NT2/D1 (cell line): ENCODE measurements around the gene ERG.

Experiments
- DNase-seq: peaks from one replicate; pipeline ENCODE4 v3.0.0-alpha.2; 2011; ENCODE audit warnings: low read depth, low spot score
- H3K27me3 ChIP-seq: 2 replicates; pipeline ENCODE4 v1.6.0; 2011; ENCODE audit warnings: mild to moderate bottlenecking; ENCODE audit not compliant: insufficient read length, insufficient read depth
- H3K36me3 ChIP-seq: 2 replicates; pipeline ENCODE4 v1.6.1; 2011; ENCODE audit warnings: mild to moderate bottlenecking, low read length, mixed read lengths; ENCODE audit not compliant: insufficient read depth, insufficient read length
- H3K4me1 ChIP-seq: 2 replicates; pipeline ENCODE4 v1.5.1; 2011; ENCODE audit not compliant: insufficient read depth, insufficient read length
- H3K4me3 ChIP-seq: 2 replicates; pipeline ENCODE4 v1.5.1; 2011; ENCODE audit warnings: low read depth; ENCODE audit not compliant: insufficient read length
- H3K9ac ChIP-seq: 2 replicates; pipeline ENCODE4 v1.6.0; 2011; ENCODE audit warnings: low read depth; ENCODE audit not compliant: insufficient read length
- H3K9me3 ChIP-seq: 2 replicates; pipeline ENCODE4 v1.5.1; 2011; ENCODE audit warnings: mild to moderate bottlenecking, low read length; ENCODE audit not compliant: insufficient read depth
- SUZ12 ChIP-seq: IDR thresholded peaks from 2 replicates; pipeline ENCODE4 v1.6.1; 2011; ENCODE audit not compliant: insufficient read length, insufficient read depth; ENCODE audit errors: extremely low read depth
- YY1 ChIP-seq: IDR thresholded peaks from 2 replicates; pipeline ENCODE4 v1.6.1; 2011; ENCODE audit not compliant: insufficient read length, insufficient read depth
- ZNF274 ChIP-seq: IDR thresholded peaks from 2 replicates; pipeline ENCODE4 v1.6.1; 2011; ENCODE audit warnings: mild to moderate bottlenecking, low read depth, low read length

ERG gene

DNA sequence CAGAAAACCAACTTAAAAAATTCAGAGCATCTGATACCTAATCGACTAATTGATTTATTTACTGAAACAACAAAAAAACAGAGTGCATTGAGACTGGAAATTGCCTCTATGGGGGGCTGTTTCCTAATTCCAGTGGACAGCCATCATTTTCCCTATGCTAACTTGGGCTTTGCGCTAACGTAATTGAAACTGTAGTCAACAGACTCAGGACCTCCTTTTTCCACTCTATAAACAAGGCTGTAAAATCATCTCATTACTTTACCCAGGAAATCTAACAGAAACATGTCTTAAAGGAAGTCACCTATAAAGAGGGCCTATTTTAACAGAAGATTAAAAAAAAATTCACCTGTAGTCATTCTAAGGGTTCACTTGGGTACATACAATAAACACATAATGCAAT, 2.1 kb downstream of the ERG start:
- H3K4me3 ChIP-seq: no peak overlapping the region
- H3K9ac ChIP-seq: no peak overlapping the region
- peaks cover 2% of the 10 kb centered on the region for H3K4me1 ChIP-seq
- H3K36me3 ChIP-seq: no peaks in the 10 kb centered on the region
- TF ChIP-seq SUZ12 (no peak), ZNF274 (no peak), YY1 (no peak)
- no peaks in the 10 kb centered on the region for H3K27me3 ChIP-seq
- H3K9me3 ChIP-seq: no peaks in the 10 kb centered on the region
- DNase-seq: no peak

GRCh38 chr21:38495696-38496095, 2.6 kb downstream of the ERG start:
- H3K9ac ChIP-seq: no peak overlapping the region
- no peak overlapping the region for H3K4me3 ChIP-seq
- no peak for DNase-seq
- H3K9me3 ChIP-seq: no peaks in the 10 kb centered on the region
- H3K36me3 ChIP-seq: no peaks in the 10 kb centered on the region
- no peak for TF ChIP-seq YY1
- TF ChIP-seq SUZ12: no peak
- peaks cover 2% of the 10 kb centered on the region for H3K4me1 ChIP-seq
- no peaks in the 10 kb centered on the region for H3K27me3 ChIP-seq

DNA sequence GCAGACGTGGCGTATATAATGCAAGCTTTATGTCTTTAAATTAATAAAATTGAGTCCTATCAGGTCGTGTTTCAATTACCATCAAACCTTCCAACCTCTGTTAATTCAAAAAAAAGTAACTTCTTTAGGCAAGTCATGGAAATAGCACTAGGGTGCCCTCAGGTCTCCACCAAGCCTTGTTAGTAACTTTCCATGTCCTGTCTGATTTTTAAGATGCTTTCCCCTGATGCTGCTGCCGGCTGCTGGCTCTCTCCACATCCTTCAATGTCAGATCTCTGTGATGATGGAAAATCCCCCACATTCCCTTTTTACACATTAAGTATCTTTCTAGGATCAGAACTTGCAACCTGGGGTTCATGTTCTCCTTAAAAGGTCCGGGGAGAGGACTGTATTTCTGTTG, 3.0 kb downstream of the ERG start:
- no peak for DNase-seq
- no peak overlapping the region for H3K4me3 ChIP-seq
- H3K27me3 ChIP-seq: no peaks in the 10 kb centered on the region
- no peak for TF ChIP-seq YY1
- no peak for TF ChIP-seq ZNF274
- TF ChIP-seq SUZ12: no peak
- no peaks in the 10 kb centered on the region for H3K9me3 ChIP-seq
- H3K36me3 ChIP-seq: no peaks in the 10 kb centered on the region
- H3K9ac ChIP-seq: no peak overlapping the region
- H3K4me1 ChIP-seq: peaks cover 2% of the 10 kb centered on the region

GRCh38 chr21:38494703-38495102, 3.6 kb downstream of the ERG start:
- Histone ChIP-seq H3K9ac (no peak overlapping the region), H3K4me1 (peaks cover 2% of the 10 kb centered on the region), H3K4me3 (no peak overlapping the region), H3K9me3 (no peaks in the 10 kb centered on the region), H3K27me3 (no peaks in the 10 kb centered on the region), H3K36me3 (no peaks in the 10 kb centered on the region)
- DNase-seq: no peak
- no peak for TF ChIP-seq SUZ12
- TF ChIP-seq YY1: no peak
- no peak for TF ChIP-seq ZNF274

GRCh38 chr21:38494251-38494642, 4.0 kb downstream of the ERG start:
- Histone ChIP-seq H3K4me3 (no peak overlapping the region), H3K36me3 (no peaks in the 10 kb centered on the region), H3K9me3 (no peaks in the 10 kb centered on the region), H3K4me1 (peaks cover 2% of the 10 kb centered on the region), H3K27me3 (no peaks in the 10 kb centered on the region), H3K9ac (no peak overlapping the region)
- DNase-seq: no peak
- TF ChIP-seq ZNF274 (no peak), YY1 (no peak), SUZ12 (no peak)

DNA sequence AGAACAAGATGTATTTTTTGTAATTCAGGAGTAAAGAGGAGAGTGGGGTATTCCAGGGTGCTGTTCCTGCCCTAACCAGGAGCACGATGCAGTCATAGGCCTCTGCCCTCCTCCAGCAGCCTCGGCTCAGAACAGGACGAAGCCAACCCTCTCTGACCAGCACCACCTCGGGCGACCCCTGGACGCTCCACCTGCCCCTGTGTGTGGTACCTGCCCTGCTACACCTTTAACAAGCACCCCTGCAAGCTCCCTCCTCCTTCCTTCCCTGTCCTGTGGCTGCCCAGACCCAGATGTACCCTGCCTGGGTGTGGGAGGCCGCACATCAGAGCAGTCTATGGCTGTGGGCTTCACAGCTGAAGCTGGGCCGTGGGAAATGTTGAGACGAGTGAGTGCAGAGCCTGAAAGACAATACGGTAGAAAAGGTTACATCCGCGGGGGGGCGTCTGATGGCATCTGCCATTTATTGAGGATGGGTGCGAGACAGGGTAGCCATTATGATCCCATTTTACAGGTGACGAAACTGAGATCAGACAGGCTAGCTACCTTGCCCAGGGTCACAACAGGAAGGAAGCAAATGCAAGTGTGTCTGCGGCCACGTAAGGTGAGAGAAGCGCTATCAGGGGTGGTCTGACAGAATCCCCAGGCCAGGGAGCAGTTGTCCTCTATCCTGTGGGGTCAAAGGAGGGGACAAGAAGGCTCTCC, 4.6 kb downstream of the ERG start:
- Histone ChIP-seq H3K9ac (no peak overlapping the region), H3K4me3 (no peak overlapping the region), H3K36me3 (no peaks in the 10 kb centered on the region), H3K9me3 (no peaks in the 10 kb centered on the region), H3K27me3 (no peaks in the 10 kb centered on the region), H3K4me1 (peaks cover 2% of the 10 kb centered on the region)
- no peak for TF ChIP-seq YY1
- TF ChIP-seq SUZ12: no peak
- TF ChIP-seq ZNF274: no peak
- no peak for DNase-seq

DNA sequence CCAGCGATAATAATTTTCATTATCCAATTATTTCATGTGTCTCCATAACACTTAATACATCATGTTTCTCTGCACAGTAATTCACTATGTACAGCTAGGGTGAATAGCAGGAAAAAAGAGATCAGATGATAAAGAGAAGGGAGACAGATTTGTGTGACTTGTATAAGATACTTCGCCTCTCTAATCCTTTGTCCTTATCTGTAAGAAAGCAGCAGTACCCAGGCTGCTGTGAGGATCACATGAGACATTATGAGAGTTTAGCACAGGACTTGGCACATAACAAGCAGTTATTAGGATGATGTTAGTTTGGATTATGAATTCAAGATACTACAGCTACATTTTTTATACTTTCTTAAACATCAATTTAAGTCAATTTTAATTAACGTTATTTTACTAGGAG, 6.3 kb downstream of the ERG start:
- no peak for TF ChIP-seq ZNF274
- TF ChIP-seq SUZ12: no peak
- no peak for TF ChIP-seq YY1
- peaks cover 2% of the 10 kb centered on the region for H3K4me1 ChIP-seq
- H3K27me3 ChIP-seq: no peaks in the 10 kb centered on the region
- H3K9me3 ChIP-seq: no peaks in the 10 kb centered on the region
- H3K4me3 ChIP-seq: no peak overlapping the region
- H3K9ac ChIP-seq: no peak overlapping the region
- H3K36me3 ChIP-seq: no peaks in the 10 kb centered on the region
- DNase-seq: no peak

DNA sequence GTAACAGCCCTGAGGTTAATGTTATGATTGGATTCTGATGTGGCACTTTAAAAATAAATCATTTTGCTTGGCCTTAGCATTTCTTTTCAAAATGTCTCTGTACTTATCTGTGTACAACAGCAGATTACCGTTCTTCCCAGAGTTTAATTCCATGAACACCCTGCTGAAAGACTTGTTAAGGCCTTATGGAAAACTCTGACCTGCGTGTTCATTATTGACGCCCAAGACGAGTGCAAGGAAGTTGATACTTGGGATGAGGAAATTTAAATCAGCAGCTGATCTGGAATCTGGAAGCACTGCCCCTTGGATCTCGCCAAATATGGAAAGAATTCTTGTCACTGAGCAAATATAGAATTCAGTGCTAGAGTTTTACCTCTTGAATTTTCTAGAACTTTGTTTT, 6.7 kb downstream of the ERG start:
- TF ChIP-seq SUZ12: no peak
- no peak for TF ChIP-seq ZNF274
- no peak for TF ChIP-seq YY1
- no peaks in the 10 kb centered on the region for H3K9me3 ChIP-seq
- no peaks in the 10 kb centered on the region for H3K27me3 ChIP-seq
- H3K36me3 ChIP-seq: no peaks in the 10 kb centered on the region
- no peak overlapping the region for H3K4me3 ChIP-seq
- DNase-seq: no peak
- H3K4me1 ChIP-seq: peaks cover 2% of the 10 kb centered on the region
- H3K9ac ChIP-seq: no peak overlapping the region
